Posterior vena cava (tissue), 2 donors: ENCODE results near the gene BACE2. TPM values are rescaled to one million over a fixed set of nuclear protein-coding genes. Genes with fewer than 3 reads are reported as not detected.
A peak's percentile ranks its signal among the peaks of the same experiment; 100 is the strongest.

ENCODE experiments used
- DNase-seq: peaks from one replicate; pipeline ENCODE4 v3.0.0-alpha.2; 2020; ENCODE audit warnings: low spot score
- intact Hi-C, 2 donors: fragments of 100-400 bp; cut with DNase I; formaldehyde crosslinking; loops; one replicate each; pipeline versions ENCODE4 v1.14.1 to v1.14.2; 2022 to 2023
- long read RNA-seq, 2 donors: library from polyadenylated mRNA; unstranded; transcript quantifications; one replicate each; pipeline ENCODE4 v2.0.0, GENCODE V29; 2020 to 2021
- total RNA-seq, 2 donors: library from RNA; stranded (reverse); fragmentation: NEBNext Ultra II Directional; extraction: Animal tissue kit (Norgen Biotek cat#: 25700); gene quantifications; one replicate each; pipeline ENCODE4 v1.2.1, GENCODE V29; 2021
- donor health status: DM: yes; HTN: yes; CAD: no.
- donor health status: DM: yes; HTN: yes; CAD: no.

The BACE2 gene
- 100 to 1,000 TPM in 1 of 2 donors, 10 to 100 TPM in 1; 70.4 to 102 TPM for total RNA-seq
- long read RNA-seq, donor 1, transcript BACE2-202 (9 exons, 2,993 nt) = major isoform, 71 of 114 reads
- long read RNA-seq, donor 1, partial matches to known transcripts = 14 of 114 reads
- long read RNA-seq, donor 1, other reads (novel, unspliced or antisense) = 27 of 114 reads
- long read RNA-seq, donor 2, transcript BACE2-202 (9 exons, 2,993 nt) = major isoform, 20 of 104 reads
- long read RNA-seq, donor 2, partial matches to known transcripts = 66 of 104 reads
- long read RNA-seq, donor 2, other reads (novel, unspliced or antisense) = 18 of 104 reads

DNA sequence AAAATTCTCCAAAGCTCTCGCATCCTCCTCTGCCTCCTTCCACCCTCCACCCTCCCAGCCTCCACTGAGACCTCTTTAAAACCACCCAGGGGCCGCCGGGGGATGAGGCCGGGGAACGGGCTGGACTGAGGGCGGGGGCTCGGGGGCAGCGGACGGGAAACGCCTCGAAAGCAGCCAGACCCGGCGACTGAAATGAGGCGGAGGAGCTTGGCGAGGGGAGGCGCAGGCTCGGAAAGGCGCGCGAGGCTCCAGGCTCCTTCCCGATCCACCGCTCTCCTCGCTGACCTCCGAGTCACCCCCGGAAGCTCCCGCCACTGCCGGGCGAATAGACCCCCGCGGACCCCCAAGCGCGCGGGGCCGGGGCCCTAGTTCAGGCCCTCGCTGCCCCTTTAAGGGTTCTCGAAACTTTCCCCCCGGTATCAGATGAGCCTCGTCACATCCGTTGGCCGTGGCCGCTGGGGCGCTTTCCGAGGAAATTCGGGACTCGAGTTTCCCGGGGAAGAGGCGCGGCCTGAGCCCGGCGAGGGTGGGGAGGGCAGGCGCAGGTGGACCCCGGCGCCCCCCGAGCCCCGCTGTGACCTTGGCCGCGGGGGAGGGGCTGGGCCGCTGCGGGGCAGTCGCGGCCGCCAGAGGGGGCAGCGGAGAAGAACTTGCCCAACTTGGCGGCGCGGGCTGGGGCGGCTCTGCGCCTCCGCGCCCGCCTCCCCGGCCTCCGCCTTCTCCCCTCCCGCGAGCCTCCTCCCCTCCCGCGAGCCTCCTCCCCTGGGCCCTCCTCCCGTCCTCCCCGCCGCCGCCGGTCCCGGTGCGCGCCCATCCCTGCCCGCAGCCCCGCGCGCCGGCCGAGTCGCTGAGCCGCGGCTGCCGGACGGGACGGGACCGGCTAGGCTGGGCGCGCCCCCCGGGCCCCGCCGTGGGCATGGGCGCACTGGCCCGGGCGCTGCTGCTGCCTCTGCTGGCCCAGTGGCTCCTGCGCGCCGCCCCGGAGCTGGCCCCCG is at the start of gene BACE2:
Gene BACE2 (plus strand): TSS at position 813 of the 995 bp plus-strand sequence. CDS start 104 bp downstream, at position 917.
- intact Hi-C loops = no loop called here
- peak; percentile 94 for DNase-seq

- intact Hi-C loops = loop anchor here in 1 of 2 donors (10.0 kb wide), 2 partner anchors 85 to 335 kb away; no protein-coding TSS in a partner anchor
- DNase-seq = no peak
These were observed 48.1 kb upstream of the BACE2 start for GRCh38 chr21:41119901-41120300.

GRCh38 chr21:41120997-41121396 is 47.0 kb upstream of the BACE2 start:
- no peak for DNase-seq
- intact Hi-C loops = loop anchor here in 1 of 2 donors (10.0 kb wide), 2 partner anchors 84 to 334 kb away; no protein-coding TSS in a partner anchor

DNA sequence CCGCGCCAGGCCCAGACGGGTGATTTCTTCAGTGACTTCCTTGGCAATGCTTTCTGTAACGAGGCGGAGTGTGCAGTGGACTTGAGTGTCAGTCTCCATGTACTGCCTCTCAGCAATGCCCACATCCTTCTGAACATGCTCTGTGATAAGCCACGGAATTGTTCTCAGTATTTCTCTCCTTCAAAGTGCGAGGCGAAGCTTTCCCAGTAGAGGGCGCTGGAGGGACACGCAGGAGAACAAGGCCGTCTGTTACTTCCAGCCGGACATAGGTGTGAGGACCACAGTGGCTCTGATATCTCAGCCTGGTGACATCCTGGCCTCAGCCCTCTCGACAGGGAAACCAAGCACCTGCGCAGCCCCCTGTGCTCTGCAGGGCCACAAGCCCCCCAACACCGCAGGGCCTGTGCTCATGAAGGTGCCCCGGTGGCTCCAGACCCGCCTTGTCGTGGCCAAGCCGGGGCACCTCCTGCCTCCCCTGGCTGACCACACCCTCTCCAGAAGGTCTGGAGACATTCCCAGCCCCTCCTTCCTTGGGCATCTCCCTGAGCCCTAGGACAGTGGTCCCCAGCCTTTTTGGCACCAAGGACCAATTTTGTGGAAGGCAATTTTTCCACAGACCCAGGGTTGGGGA is 46.1 kb upstream of the BACE2 start:
- intact Hi-C loops = loop anchor here in 1 of 2 donors (10.0 kb wide), 2 partner anchors 83 to 333 kb away; no protein-coding TSS in a partner anchor
- DNase-seq = peak; percentile 95

DNA sequence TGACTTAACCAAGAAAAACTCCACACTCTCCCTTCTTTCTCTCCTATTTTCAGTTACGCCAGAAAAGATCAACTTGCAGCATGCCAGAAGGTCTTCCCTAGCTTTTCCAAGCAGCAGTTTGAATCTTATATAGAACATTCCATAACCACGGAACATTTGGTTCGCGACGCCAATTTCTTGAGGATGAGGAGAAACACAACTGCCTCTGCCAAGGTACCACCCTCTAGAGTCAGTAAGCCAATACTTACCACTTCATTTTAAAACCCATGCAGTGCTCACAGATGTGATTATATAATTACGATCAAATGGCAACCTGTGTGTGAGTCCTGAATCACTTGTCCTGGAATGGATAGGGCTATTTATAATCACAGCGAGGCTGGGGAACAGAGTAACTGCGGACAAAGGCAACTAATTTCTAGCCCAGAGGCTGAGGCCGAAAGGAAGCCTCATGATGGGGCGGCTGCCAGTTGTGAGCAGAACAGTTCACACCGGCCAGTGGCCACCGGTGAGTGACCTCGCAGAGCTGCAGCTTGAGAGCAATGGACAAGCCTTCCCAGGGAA is 43.2 kb upstream of the BACE2 start:
- intact Hi-C loops = loop anchor here in 1 of 2 donors (10.0 kb wide), 2 partner anchors 80 to 330 kb away; no protein-coding TSS in a partner anchor
- DNase-seq = no peak

DNA sequence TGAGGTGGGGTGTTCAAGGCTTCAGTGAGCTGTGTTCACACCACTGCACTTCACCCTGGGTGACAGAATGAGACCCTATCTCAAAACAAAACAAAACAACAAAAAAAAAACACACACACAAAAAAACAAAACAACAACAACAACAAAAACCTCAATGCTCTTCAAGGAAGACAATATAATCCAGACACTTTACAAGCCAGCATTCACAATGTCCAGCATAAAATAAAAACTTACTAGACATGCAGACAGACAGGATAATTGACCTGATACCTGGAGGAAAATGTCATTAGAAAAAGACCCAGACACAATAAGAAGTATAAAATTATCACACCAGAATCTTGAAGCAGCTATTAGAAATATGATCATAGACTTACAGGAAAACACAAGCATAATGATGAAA is 39.0 kb upstream of the BACE2 start:
- intact Hi-C loops = loop anchor here in 1 of 2 donors (10.0 kb wide), 2 partner anchors 76 to 326 kb away; no protein-coding TSS in a partner anchor
- DNase-seq = no peak

DNA sequence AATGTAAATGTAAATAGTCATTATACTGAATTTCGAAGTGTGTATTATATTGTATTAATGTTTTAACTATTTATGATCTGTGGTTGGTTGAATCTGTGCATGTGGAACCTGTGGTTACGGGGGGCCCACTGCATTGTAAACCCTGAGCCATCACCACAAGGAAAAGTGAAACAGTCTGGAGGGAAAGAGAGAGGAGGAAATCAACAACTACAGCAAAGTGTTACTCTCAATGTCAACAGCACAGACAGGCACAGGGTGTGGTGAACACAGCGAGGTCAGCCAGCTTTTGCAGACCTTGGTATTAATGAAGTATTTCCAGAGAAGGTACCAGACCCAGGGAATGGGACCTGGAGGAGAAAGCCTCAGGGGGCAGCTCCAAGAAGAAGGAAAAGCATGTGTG is 37.1 kb upstream of the BACE2 start:
- intact Hi-C loops = no loop called here

GRCh38 chr21:41133874-41134522 is 34.0 kb upstream of the BACE2 start:
- intact Hi-C loops = no loop called here
- no peak for DNase-seq

More for the DNA sequence above, 37.1 kb upstream of the BACE2 start:
- DNase-seq = peak; percentile 6

DNA sequence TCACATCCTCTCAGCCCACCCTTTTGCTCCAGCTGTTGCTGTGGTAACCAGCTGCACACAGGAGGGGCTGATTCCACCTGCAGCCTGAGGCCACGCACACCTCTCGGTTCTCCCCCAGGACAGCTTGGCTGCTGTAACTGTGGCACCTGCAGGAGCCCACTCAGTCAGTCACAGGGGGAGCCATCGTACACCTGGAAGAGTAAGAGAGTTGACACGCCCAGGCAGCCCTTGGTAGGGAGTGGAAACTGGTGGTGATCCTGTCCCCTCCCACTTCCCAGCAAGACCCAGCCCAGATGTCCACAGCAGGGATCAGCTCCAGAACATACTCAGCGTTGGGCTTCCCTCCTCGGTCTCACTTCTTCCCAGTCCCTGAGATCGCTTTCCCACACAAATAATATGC is 32.2 kb upstream of the BACE2 start:
- peak; percentile 46 for DNase-seq
- intact Hi-C loops = no loop called here

- intact Hi-C loops = no loop called here
- peak; percentile 59 for DNase-seq
These were observed 31.7 kb upstream of the BACE2 start for GRCh38 chr21:41136286-41136685.

DNA sequence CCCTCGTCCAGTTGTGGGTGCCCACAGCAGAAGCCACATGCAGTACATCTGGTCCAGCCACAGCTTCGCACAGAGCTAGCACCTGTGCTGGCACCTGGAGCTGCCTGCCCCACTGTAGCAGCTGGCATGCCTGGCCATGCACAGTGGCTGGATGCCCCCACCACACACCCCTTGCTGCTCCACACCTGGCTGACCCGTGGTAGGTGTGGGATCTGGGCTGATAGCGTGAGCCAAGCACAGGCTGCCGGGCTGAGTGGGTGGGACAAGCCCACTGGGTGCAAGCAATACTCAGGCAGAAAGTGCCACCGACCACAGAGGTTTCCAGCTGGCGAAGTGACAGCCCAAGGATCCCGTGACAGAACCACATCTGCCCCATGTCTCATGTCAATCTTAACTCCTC is 30.6 kb upstream of the BACE2 start:
- DNase-seq = peak; percentile 70
- intact Hi-C loops = no loop called here

GRCh38 chr21:41137889-41138288 is 30.1 kb upstream of the BACE2 start:
- DNase-seq = peak; percentile 32
- intact Hi-C loops = no loop called here

- intact Hi-C loops = no loop called here
- peak; percentile 52 for DNase-seq
These were observed 29.2 kb upstream of the BACE2 start for GRCh38 chr21:41138711-41139110.

GRCh38 chr21:41139275-41139674 is 28.7 kb upstream of the BACE2 start:
- DNase-seq = peak; percentile 5
- intact Hi-C loops = no loop called here

GRCh38 chr21:41139951-41140350 is 28.0 kb upstream of the BACE2 start:
- intact Hi-C loops = no loop called here
- peak; percentile 66 for DNase-seq

DNA sequence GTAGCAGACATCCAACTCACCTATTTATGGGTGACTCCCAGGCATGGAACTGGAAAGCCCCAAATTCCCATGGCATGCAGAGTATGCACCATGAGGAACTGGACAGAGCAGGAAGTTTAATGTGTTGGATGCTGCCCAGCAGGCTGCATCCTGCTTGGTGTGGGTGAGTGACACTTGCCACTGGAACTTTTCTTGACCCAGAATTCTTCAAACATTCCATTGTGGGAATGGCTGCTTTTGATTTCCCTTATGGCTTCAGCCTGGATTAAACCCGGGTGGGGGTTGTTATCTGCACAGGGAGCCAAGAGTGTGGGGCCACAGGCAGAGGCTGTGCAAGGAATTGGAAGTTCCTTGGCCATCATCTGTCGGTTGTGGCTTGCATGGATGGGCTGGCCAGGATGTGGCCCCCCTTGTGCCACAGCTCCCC is 26.9 kb upstream of the BACE2 start:
- peak; percentile 10 for DNase-seq
- intact Hi-C loops = no loop called here

DNA sequence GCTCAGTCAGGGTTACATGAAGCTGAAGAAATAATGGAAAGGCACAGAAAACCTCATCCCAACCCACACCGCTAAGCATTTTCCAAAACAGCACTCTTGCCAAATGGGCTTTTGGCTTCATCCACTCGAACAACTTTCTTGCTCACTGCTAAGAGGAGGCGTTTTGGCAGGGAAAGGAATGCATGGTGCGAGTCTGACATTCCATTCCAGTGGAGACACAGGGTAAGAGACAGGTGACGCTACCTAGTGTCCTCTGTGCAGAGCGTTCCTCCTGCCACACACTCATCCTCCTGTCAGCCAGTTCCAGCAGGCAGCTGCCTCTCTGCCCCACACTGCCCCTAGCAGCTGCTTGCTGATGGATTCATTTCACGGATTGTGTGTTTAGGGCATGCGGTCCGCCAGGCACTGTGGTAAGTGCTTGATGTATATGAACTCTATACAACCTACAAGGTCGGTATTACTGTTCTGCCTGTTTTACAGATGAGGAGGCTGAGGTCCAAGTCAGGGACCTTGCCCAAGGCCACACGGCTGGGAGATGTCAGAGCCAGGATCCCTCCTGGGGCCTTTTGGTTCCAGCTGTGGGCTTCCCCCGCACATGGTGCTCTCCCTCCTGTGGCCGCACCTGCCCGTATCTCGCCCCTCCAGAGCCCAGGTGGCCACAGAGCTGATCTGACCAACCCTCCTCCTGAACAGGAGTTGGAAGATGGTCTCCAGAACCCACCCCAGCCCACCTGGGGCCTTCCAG is 25.7 kb upstream of the BACE2 start:
- intact Hi-C loops = no loop called here
- peak; percentile 76 for DNase-seq
